HG03039 (cell line): ENCODE measurements around the gene PTPRN2.

Source experiments
- ATAC-seq: cut with Tn5 transposase; IDR thresholded peaks from one replicate; pipeline ENCODE4 v1.9.1; 2021; ENCODE audit warnings: mild to moderate bottlenecking, moderate library complexity; ENCODE audit not compliant: unreplicated experiment

The PTPRN2 gene

GRCh38 chr7:157754416-157754790 is 833.2 kb downstream of the PTPRN2 start:
- no peak for ATAC-seq

GRCh38 chr7:157753713-157754415 is 833.8 kb downstream of the PTPRN2 start:
- no peak for ATAC-seq

GRCh38 chr7:157752832-157753291 is 834.8 kb downstream of the PTPRN2 start:
- ATAC-seq, result no peak

- ATAC-seq, result no peak
These were observed 835.5 kb downstream of the PTPRN2 start for GRCh38 chr7:157751951-157752673.

- ATAC-seq, result no peak
These were observed 836.2 kb downstream of the PTPRN2 start for GRCh38 chr7:157751406-157751805.

- no peak for ATAC-seq
These were observed 837.3 kb downstream of the PTPRN2 start for GRCh38 chr7:157750291-157750690.

GRCh38 chr7:157745721-157746709 is 841.6 kb downstream of the PTPRN2 start:
- no peak for ATAC-seq

- ATAC-seq, result no peak
These were observed 842.6 kb downstream of the PTPRN2 start for GRCh38 chr7:157744786-157745601.

GRCh38 chr7:157743781-157744525 is 843.7 kb downstream of the PTPRN2 start:
- no peak for ATAC-seq

GRCh38 chr7:157740251-157740798 is 847.3 kb downstream of the PTPRN2 start:
- no peak for ATAC-seq

GRCh38 chr7:157739650-157740049 is 848.0 kb downstream of the PTPRN2 start:
- ATAC-seq, result no peak

GRCh38 chr7:157739031-157739430 is 848.6 kb downstream of the PTPRN2 start:
- no peak for ATAC-seq

GRCh38 chr7:157738066-157738460 is 849.6 kb downstream of the PTPRN2 start:
- ATAC-seq, result no peak

GRCh38 chr7:157737151-157738065 is 850.2 kb downstream of the PTPRN2 start:
- no peak for ATAC-seq

GRCh38 chr7:157736341-157736740 is 851.3 kb downstream of the PTPRN2 start:
- no peak for ATAC-seq

GRCh38 chr7:157735826-157736225 is 851.8 kb downstream of the PTPRN2 start:
- no peak for ATAC-seq

GRCh38 chr7:157734676-157735640 is 852.7 kb downstream of the PTPRN2 start:
- no peak for ATAC-seq
